Vagina (tissue), 2 donors: ENCODE results near the gene CCDC154. TPM values are rescaled to one million over a fixed set of nuclear protein-coding genes. Genes with fewer than 3 reads are reported as not detected.
A peak's percentile ranks its signal among the peaks of the same experiment; 100 is the strongest.

Experiments
- DNase-seq, 2 donors: peaks; one replicate each; pipeline ENCODE4 v3.0.0-alpha.2; 2017; ENCODE audit errors: extremely low spot score in 2 of 2
- H3K27ac ChIP-seq: fragments of 200-600 bp; sonication (generic); one replicate; pipeline ENCODE4 v1.5.1; 2019
- H3K27me3 ChIP-seq: fragments of 200-600 bp; sonication (generic); one replicate; pipeline ENCODE4 v1.5.1; 2019
- H3K36me3 ChIP-seq, 2 donors: fragments of 200-600 bp; sonication (generic); one replicate each; pipeline ENCODE4 v1.5.1; 2017 to 2019
- H3K4me1 ChIP-seq: fragments of 200-600 bp; sonication (generic); one replicate; pipeline ENCODE4 v1.5.1; 2019
- H3K4me3 ChIP-seq, 2 donors: fragments of 200-600 bp; sonication (generic); 1 replicate in 1 of 2; 2 replicates in 1 of 2; pipeline ENCODE4 v1.5.1; 2016 to 2019
- H3K9me3 ChIP-seq: fragments of 200-600 bp; sonication (generic); one replicate; pipeline ENCODE4 v1.5.1; 2019
- CTCF ChIP-seq, 3 experiments: fragments of 450-650 bp in 2 of 3; fragments of 200-600 bp in 1 of 3; sonication (generic) in 1 of 3; IDR thresholded peaks; one replicate each; pipeline ENCODE4 v1.5.1; 2017 to 2019; ENCODE audit warnings: antibody characterized with exemption in 3 of 3, mild to moderate bottlenecking in 2 of 3, moderate library complexity in 2 of 3
- POLR2A ChIP-seq, 2 donors: fragments of 450-650 bp; IDR thresholded peaks; one replicate each; pipeline ENCODE4 v1.6.1; 2017; ENCODE audit warnings: antibody characterized with exemption in 2 of 2, mild to moderate bottlenecking in 2 of 2, moderate library complexity in 2 of 2
- POLR2AphosphoS5 ChIP-seq, 2 donors: sonication (generic); formaldehyde crosslinking; IDR thresholded peaks; one replicate each; pipeline ENCODE4 v1.9.0; 2017; ENCODE audit warnings: antibody characterized with exemption in 2 of 2, mild to moderate bottlenecking in 2 of 2, low read depth in 1 of 2; ENCODE audit not compliant: insufficient read depth in 1 of 2
- intact Hi-C: fragments of 100-400 bp; cut with DNase I; formaldehyde crosslinking; loops from one replicate; pipeline ENCODE4 v1.15.1; 2023
- total RNA-seq: library from RNA; depleted of rRNA; stranded (reverse); fragments of >200 nt; gene quantifications from one replicate; pipeline ENCODE4 v1.2.3, GENCODE V29; 2016

Gene CCDC154
- total RNA-seq, 1 donor from 2014 or later, result not detected

- DNase-seq, result no peak
- intact Hi-C loops, result no loop called here
- Histone ChIP-seq H3K4me1 (peaks cover 33% of the 10 kb centered on the region), H3K36me3 (no peaks in the 10 kb centered on the region), H3K4me3 (peak overlapping the region; percentile 89 to 91), H3K27ac (peak overlapping the region; percentile 93), H3K27me3 (no peaks in the 10 kb centered on the region), H3K9me3 (no peaks in the 10 kb centered on the region)
- no peak for TF ChIP-seq POLR2A (IDR thresholded peaks at IDR 0.05)
- no peak for TF ChIP-seq POLR2AphosphoS5 (IDR thresholded peaks at IDR 0.05; ENCODE audit: insufficient read depth in 1 of 2, low read depth in 1 of 2)
- TF ChIP-seq CTCF (IDR thresholded peaks at IDR 0.05), result no peak
Measured at GRCh38 chr16:1475552-1476114, 31.3 kb upstream of the CCDC154 start.

- TF ChIP-seq POLR2A (IDR thresholded peaks at IDR 0.05) (peak; percentile 14 to 77), POLR2AphosphoS5 (IDR thresholded peaks at IDR 0.05; ENCODE audit: insufficient read depth in 1 of 2, low read depth in 1 of 2) (peak; percentile 66 to 83), CTCF (IDR thresholded peaks at IDR 0.05) (no peak)
- peaks cover 33% of the 10 kb centered on the region for H3K4me1 ChIP-seq
Measured at GRCh38 chr16:1474796-1475551, 30.6 kb upstream of the CCDC154 start, which contains the start of gene CLCN7. CLCN7 (minus strand) TSS chr16:1475028; CDS start chr16:1474974, 54 bp downstream.

GRCh38 chr16:1474082-1474795, 29.9 kb upstream of the CCDC154 start:
- intact Hi-C loops, result no loop called here
- peaks cover 33% of the 10 kb centered on the region for H3K4me1 ChIP-seq
- no peaks in the 10 kb centered on the region for H3K36me3 ChIP-seq
- no peak for TF ChIP-seq CTCF (IDR thresholded peaks at IDR 0.05)
- no peaks in the 10 kb centered on the region for H3K9me3 ChIP-seq
- H3K4me3 ChIP-seq, result peak overlapping the region; percentile 89 to 91
- peak overlapping the region; percentile 93 for H3K27ac ChIP-seq
- no peak for DNase-seq
- H3K27me3 ChIP-seq, result no peaks in the 10 kb centered on the region

More at GRCh38 chr16:1474796-1475551, 30.6 kb upstream of the CCDC154 start, which contains the start of gene CLCN7:
- no peaks in the 10 kb centered on the region for H3K27me3 ChIP-seq
- intact Hi-C loops, result no loop called here
- peak within 1 kb of the TSS; percentile 89 to 91 for H3K4me3 ChIP-seq
- H3K9me3 ChIP-seq, result no peaks in the 10 kb centered on the region
- DNase-seq, result no peak
- H3K27ac ChIP-seq, result peak within 1 kb of the TSS; percentile 93
- no peaks in the 10 kb centered on the region for H3K36me3 ChIP-seq

GRCh38 chr16:1472974-1473373, 28.6 kb upstream of the CCDC154 start:
- H3K36me3 ChIP-seq, result no peaks in the 10 kb centered on the region
- H3K27ac ChIP-seq, result no peak overlapping the region
- intact Hi-C loops, result no loop called here
- H3K9me3 ChIP-seq, result no peaks in the 10 kb centered on the region
- DNase-seq, result no peak
- peaks cover 33% of the 10 kb centered on the region for H3K4me1 ChIP-seq
- TF ChIP-seq POLR2A (IDR thresholded peaks at IDR 0.05), result no peak
- no peak for TF ChIP-seq CTCF (IDR thresholded peaks at IDR 0.05)
- TF ChIP-seq POLR2AphosphoS5 (IDR thresholded peaks at IDR 0.05; ENCODE audit: insufficient read depth in 1 of 2, low read depth in 1 of 2), result no peak
- no peaks in the 10 kb centered on the region for H3K27me3 ChIP-seq
- H3K4me3 ChIP-seq, result no peak overlapping the region
